Stimulated activated naive CD4-positive, alpha-beta T cell treated with Interleukin-2 at 50 U/mL for 16 hours (primary cell): ENCODE measurements around the gene PPDPF.

ENCODE experiments used
- DNase-seq: peaks from one replicate; lab custom pipeline; 2025; lab: John Stamatoyannopoulos, UW

Gene PPDPF

DNA sequence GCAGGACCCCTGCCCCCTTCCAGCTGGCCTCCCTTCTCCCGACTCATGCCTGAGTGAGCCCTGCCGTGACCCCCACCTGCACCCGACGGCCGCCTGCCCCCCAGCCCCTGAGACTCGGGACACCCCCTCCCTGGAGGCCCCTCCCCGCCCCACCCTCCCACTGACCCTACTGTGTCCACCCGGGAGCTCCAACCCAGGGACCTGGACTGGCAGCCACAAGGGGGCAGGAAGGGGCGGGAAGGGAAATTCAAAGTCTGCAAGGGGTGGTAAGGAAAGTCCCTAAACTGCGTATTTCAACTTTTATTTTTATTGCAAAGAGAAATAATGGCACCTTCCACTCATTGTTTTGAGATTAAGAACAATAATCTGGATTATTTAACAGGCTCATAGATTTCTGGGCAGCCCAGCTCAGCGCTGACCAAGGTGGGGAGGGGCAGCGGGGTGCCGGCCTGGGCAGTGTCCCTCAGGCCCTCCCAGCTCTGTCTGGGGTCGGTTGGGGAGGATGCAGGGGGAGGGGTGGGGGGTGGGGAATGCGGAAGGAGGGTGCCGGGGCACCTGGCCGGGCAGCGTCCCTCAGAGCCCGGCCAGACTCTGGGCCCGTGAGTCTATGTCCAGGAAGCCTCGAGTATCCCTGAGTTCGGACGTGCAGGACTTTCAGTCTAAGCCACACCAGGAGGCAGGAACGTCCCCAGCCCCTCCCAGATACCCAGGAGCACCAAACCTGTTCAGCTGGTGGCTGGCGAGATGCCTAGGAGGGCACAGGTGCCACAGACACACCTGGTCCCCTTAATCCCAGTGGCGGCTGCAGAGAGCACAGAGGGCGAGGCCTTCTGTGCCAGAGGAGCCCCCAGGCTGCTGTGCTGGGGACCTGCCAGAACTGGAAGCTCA lies 17.9 kb downstream of the PPDPF start:
- no peak for DNase-seq

DNA sequence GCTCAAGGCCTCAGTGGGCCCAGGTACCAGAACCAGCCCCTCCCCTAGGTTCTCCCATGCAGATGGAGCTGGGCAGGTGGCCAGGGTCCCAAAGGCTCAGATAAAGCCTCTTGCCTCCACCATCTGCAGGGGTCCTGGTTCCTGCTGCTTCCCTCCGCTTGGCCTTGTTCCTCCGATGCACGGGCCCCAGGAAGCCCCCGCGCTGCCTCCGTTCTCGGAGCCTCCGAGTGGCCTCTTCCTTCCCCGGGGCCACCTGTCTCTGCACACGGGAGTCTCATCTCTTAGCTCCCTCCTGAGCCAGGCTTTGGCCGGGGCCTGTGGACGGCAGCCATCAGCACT lies 18.5 kb downstream of the PPDPF start:
- DNase-seq = no peak

DNA sequence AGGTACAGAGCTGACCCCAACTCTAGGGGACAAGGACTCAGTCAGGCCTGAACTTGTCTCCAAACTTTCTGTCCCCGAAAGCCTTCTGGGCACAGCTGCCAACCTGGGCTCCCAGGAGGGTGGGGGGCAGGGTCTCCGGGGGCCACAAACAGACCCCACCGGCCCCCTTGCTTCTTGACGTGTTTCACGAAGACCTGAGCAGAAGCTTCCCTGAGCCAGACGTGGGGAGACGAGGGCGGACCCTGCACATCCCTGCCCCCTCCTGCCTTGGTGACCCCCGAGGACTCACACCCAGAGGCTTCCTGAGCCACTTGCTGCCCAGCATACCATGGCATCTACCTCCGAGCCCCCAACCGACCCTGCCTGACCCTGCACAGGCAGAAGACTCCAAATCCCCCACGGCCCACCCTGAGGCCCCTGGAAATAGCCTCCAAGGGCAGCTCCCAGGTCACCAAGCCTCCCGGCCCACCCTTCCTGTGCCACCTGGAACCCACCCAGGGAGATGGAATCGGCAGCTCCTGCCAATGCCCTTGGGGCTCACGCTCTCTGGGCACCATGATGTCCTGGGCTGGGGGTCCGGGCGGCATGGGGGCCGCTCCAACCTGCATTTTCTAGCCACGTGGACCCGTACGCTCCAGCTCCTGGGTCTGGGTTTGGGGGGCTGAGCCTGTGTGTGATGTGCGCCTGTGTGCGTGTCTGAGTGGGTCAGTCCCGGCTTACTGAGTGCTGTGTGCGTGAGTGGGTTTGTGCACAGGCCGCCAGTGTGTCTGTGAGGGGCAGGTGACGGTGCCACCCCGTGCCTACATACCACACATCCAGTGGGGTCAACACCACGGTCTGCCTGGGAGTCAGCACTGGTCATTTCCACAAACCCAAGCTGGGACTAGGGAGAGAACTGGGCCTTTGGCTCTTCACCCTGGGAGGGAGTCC lies 19.1 kb downstream of the PPDPF start:
- DNase-seq = no peak

DNA sequence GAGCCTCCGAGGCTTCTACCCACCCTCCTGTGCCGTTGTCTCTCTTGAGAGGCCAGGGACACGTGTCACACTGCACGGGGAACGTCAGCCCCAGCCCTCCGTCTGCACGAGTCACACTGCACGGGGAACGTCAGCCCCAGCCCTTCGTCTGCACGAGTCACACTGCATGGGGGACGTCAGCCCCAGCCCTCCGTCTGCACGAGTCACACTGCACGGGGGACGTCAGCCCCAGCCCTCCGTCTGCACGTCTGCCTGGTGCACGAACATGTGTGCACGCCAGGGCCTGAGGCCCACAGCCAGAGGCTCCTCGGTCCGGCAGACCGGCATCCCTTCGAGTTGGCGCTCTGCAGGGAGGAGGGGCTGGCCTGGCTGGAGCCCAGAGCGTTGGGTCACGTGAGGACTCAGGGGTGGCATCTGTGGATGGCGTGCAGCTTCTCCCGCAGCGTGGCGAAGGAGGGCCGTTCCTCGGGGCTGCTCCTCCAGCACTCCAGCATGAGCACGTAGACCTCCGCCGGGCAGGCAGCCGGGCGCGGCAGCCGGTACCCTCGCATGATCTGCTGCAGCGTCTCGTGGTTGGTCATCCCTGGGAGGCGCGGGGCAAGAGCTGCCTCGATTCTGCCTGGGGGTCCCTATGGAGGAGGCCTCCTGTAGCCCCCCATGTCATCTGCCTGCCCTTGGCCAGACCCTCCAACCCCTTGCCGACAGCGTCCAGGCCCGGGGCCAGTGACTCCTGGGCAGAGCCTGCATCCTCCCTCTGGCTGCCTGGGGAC lies 20.0 kb downstream of the PPDPF start:
- DNase-seq = no peak

DNA sequence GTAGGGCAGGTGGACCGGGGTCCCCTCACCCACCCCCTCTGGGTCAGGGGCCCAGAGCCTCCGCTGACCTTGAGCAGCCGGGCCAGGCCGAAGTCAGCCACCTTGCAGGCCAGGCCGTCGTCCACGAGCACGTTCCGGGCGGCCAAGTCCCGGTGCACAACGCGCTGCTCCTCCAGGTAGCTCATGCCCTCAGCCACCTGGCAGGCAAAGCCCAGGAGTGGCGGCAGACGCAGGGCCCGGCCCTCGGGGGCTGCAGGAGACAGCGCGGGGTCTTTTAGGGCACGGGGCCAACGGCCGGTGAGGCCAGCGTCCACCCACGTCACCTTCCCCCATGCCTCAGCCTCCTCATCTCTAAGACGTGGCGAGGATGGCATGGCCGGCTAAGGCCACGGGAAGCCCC lies 20.8 kb downstream of the PPDPF start:
- no peak for DNase-seq

DNA sequence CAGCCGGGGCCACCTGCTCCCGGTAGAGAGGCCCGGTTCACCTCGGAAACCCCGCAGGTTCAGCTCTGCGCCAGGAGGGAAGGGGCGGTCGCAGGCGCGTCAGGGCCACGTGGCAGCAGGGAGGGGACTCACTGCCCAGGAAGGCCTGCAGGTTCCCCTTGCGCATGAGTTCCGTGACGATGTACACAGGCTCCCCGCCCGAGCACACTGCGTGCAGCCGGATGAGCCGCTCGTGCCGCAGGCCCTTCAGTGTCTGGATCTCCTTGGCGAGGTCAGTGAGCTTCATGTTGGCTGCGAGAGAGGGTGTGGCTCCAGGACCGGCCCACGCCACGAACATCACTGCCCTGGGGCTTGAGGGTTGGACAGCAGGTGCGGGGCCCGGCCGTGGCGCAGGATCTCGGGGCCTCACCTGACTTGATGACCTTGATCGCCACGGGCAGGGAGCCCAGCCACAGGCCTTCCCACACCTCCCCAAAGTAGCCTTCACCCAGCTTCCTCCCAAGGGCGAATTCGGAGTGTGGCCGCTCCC lies 21.5 kb downstream of the PPDPF start:
- DNase-seq = no peak

DNA sequence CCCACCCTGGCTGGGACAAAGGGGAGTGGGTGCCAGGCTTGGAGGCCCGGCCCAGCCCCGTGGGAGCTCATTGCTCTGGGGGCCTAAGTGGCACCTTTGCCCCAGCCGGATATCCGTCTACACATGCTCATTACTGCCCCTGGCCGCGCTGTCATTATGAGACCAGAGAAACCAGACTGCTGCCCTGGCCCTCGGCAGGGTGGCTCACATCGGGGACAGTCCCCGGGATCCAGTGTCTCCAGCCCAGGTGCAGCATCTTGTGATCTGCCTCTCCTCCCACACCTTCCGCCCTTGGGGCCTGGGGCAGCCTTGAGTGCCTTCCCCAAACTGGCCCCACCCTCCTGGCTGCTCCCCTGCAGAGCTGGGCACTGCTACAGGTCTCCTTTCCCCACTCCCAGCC lies 22.1 kb downstream of the PPDPF start:
- DNase-seq = no peak

DNA sequence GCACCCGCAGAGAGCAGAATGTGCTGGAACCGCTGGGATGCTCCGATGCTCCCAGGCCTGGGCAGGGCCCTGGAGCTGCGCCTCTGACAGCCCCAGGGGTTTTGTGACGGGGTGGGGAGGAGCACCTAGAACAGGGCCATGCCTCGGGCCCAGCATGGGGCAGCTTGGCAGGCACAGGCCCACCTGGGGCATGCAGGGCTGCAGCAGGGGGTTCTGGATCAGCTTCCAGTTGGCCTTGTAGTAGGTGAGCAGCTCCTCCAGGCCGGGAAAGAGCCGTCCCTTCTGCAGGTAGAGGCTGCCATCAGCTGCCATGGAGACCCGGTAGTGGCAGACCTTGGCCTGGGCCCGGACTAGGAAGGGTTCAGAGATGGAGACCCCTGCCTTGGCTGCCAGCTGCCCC lies 22.6 kb downstream of the PPDPF start:
- no peak for DNase-seq

DNA sequence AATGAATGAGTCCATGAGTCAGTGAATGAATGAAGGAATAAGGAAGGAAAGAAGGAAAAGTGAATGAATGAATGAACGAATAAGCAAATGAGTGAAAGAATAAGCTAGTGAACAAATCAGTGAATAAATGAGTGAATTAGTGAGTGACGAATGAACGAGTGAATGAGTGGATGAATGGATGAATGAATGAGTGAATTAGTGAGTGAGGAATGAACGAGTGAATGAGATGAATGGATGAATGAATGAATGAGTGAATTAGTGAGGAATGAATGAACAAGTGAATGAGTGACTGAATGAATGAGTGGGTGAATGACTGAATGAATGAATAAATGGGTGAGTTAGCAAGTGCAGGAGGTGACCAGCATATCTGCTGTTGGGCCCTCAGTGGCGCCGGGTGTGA lies 23.2 kb downstream of the PPDPF start:
- DNase-seq = no peak

DNA sequence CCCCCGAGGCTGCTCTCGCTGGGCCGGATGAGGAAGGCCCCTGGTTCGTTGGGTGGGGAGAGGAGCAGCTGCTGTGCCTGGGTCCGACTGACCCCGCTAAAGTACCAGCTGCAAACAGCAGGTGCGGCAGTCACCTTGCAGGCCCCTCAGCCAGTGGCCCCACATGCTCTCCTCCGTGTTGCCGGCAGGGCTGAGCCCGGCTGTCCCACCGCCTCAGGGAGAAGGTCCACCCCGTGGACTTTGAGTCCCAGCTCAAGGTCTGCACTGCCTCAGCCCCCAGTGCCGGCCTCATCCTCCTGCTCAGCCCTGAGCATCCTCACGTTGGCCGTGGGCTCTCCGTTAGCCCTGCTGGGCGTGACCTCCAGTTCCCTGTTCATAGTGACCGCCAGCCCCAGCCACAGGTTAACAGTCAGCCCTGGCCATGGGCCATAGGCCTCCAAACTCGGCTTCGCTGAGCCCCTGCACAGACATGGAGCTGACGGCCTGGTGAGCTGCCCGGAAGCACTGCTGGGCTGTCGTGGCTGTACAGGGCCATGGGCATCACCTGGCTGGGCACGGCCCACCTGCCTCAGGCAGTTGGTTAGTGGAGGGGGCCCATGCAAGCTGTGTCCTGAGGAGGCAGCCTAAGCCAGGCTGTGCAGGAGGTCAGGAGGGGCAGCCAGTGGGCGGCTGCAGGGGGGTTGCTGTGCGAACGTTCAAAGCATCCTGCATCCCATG lies 23.8 kb downstream of the PPDPF start:
- DNase-seq = no peak

DNA sequence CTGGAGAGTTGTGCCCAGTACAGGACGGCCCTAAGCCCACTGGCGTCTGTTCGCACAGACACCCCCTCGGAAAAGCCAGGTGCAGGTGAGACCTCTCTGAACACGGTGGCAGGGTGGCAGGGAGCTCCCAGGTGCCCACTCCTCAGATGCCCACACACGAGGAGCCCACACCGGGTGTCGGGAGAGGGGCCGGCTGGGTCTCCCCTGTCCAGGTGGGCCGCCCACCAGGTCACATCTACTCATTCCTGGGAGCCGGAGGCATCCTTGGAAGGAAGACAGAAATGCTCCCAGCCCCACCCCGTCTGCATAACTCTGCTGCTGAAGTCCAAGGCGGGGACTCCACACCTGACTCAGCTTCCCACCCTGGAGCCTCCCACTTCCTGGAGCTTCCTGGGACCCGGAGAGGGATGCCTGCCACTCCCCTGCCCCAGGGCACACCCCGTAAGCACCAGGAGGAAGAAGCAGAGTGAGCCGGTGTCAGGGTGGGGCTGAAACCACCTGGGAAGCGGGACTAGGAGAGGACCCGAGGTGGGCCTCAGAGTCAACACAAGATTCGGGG lies 24.5 kb downstream of the PPDPF start:
- DNase-seq = no peak

DNA sequence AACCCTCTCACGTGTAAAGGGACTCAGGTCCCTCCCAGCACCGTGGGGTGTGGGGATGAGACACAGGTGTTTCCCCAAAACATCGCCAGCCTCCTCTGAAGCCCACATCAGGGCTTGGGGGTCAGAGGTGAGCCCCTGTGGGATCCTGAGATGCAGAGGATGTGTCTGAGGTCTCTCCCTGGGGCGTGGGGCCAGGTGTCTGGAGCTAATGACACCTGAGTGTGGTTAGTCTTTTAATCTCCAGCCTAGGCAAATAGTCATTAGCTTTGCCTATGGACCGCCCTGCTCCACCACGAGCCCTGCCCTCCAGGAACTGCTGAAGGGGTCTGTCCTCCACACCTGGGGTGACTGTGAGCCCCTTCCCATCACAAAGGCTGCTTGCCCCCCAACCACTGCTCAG lies 25.2 kb downstream of the PPDPF start:
- no peak for DNase-seq

DNA sequence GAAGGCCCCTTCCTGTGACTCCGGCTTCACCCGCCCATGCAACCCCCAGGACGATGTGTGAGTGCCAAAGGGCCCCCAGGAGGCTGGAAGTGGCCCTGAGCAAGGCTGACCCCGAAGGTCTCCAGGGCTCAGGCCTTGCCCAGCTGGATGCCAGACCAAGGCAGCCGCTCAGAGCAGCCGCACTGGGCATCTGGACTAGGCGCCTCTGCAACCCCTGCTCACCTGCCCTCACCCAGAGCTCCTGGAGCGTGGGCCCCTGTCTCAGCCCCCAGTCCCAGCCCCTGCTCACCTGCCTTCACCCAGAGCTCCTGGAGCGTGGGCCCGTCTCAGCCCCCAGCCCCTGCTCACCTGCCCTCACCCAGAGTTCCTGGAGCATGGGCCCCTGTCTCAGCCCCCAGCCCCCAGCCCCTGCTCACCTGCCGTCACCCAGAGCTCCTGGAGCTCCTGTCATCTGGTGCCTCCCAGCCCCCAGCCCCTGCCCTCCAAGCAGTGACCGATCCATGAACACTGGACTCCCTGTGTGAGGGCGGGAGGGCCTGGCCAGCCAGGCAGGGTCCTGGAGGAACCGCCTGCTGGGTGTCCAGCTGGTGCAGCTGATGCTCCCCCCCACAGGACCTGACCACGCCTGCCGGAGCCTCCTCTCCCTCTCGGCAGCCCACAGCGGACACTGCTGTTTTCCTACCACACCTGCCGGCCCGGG lies 25.8 kb downstream of the PPDPF start:
- no peak for DNase-seq

DNA sequence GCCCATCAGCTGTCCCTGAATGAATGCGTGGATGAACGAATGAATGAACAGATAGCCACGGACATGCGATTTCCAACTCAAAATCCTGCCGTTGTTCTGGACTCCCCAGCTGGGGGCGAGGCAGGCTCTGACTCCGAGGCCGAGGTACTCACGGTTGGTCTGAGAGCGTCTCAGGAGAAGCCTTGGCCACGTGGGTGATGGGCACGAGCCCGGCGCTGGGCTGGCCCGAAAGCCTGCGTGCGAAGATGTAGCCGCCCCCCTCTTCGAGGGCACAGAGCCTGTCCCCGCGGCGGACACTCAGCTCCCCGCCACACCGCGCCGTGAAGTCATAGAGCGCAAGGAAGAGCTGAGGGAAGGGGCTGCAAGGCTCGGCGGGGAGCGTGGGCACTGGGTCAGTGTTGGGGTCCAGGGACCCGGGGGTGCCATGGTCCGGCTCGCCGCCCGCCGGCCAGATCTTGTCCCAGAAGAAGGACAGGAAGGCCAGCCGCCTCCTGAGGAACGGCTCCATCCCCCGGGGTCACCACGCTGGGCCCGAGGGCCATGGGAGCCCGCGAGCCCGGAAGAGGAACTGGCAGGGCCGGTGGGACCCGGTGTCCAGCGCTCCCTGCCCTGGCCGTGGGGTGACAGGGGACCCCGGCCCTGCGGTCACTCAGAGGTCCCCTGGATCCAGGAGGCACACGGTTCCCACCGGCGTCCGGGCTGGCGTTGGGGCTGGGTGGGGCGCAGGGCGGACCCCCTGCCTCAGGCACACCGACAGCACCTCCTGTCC lies 26.6 kb downstream of the PPDPF start:
- DNase-seq = no peak

DNA sequence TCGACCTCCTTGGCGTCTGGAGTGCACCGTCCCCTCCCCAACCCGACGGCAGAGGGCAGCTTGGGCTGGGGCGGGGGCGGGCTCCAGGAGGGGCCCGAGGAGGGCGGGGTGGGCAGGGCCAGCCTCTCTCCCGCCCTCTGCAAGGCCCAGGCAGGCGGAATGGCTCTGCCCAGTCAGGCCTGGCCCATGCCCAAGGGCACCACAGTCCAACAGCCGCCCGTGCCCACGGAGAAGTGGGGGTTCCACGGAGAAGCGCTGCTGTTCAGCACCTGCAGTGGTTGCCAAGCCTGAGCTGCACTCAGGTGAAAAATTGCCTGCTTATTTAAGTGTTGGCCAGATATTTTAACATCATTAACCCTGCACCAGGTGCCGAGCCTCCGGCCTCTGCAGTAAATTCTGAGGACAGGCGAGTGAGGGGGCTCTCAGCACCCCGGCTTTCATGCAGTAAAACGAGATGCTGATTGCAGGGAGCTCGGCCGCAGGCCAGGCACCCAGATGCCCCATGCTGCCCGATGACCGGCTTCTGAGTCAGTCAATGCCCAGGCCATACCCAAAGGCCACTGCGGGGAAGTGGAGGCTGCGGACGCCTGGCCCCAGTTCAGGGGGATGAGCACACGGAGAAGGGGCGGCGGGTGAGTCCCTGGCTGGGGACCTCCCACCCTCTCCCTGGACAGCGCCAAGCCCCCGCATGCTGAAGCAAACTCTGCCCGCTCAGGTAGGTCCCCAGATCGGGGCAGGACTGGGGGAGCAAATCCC lies 27.3 kb downstream of the PPDPF start, which contains the start of gene SRMS:
TSS of gene SRMS (minus strand) at position 25 of the 756 bp plus-strand sequence. CDS start 286 bp downstream, outside the sequence.
- DNase-seq = no peak

DNA sequence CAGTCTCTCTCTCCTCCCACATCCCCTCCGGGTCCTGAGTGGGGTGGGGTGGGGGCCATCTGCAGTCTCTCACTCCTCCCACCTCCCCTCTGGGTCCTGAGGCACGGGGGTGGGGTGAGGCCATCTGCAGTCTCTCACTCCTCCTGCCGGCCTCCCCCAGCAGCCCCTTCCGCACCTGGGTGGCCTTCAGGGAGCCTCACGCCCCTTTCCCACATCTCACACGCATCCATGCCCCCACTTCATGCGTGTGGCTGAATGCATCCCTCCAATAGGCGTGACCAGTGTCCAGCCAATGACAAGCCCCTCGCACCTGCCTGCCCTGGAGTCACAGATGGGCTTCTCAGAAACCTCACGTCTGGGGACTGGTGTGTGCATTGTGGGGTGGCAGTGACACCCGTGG lies 28.0 kb downstream of the PPDPF start:
- DNase-seq = no peak

DNA sequence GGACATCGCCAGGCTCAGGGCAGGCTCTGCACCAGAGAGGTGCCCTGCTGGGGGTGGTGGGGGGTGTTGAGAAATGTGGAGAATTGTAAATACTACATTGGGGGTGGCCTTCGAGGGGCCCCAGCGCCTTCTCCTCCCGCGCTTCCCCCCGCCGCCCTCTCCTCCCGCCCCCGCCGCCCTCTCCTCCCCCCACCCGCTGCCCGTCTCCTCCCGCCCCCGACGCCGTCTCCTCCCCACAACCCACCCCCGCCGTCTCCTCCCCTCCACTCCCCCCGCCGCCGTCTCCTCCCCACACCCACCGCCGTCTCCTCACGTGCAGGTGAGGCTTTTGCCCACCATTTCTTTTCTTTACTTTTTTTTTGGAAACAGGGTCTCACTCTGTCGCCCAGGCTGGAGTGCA lies 28.5 kb downstream of the PPDPF start:
- no peak for DNase-seq

DNA sequence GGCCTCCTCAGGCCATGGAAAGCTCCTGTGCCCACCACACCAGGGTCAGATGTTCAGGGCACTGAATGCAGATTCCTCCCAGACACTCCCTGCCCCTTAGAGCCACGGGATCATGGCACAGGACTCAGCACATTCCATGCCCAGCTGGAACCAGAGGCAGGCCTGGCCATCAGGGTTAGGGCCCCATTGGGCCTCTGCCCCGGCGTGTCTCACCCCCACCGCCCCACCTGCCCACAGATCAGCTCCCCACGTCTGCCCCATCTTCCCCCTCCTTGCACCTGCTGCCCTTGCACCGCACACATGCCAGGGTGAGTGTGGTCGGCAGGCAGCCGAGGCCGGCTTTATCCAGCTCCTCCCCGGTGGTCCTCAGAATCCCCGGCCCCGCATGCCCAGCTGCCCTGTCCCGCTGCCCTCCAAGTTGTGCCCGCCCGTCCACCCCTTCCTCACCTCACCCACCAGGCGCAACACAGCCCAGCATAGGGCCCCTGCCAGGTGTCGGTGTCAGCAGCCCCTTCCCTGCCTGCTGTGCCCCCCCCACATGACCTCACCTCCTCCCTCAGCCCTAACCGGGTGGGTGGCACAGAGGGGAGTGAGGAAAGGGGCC lies 29.2 kb downstream of the PPDPF start:
- DNase-seq = no peak
